Hepatocyte (in vitro differentiated cells): ENCODE measurements around the gene GLYATL3.

Experiments
- EZH2phosphoT487 ChIP-seq: fragments of 200-600 bp; sonication (generic); IDR thresholded peaks from one replicate; pipeline ENCODE4 v1.6.1; 2018; ENCODE audit warnings: antibody characterized with exemption, mild to moderate bottlenecking, low read depth, moderate library complexity; ENCODE audit not compliant: unreplicated experiment, severe bottlenecking
- TF ChIP-seq, protein P1 (sequence below): fragments of 200-600 bp; sonication (generic); IDR thresholded peaks from 2 replicates; pipeline ENCODE4 v1.5.1; 2016; ENCODE audit warnings: antibody characterized with exemption, mild to moderate bottlenecking; ENCODE audit not compliant: poor library complexity

DNA sequence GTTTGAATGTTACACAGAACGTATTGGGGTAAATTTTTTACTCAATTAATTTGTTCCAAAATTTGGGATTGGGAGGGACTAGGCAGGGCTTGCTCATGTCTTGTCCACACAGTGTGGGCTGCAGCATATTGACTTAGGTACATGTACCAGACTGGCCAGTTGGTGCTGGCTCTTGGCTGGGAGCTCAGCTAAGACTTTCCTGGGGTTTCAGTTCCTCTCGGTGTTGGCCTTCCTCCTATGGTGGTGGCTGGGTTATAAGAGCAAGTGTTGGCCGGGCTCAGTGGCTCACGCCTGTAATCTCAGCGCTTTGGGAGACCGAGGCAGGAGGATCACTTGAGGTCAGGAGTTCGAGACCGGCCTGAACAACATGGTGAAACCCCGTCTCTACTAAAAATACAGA lies 31.7 kb upstream of the GLYATL3 start:
- TF ChIP-seq, protein P1, sequence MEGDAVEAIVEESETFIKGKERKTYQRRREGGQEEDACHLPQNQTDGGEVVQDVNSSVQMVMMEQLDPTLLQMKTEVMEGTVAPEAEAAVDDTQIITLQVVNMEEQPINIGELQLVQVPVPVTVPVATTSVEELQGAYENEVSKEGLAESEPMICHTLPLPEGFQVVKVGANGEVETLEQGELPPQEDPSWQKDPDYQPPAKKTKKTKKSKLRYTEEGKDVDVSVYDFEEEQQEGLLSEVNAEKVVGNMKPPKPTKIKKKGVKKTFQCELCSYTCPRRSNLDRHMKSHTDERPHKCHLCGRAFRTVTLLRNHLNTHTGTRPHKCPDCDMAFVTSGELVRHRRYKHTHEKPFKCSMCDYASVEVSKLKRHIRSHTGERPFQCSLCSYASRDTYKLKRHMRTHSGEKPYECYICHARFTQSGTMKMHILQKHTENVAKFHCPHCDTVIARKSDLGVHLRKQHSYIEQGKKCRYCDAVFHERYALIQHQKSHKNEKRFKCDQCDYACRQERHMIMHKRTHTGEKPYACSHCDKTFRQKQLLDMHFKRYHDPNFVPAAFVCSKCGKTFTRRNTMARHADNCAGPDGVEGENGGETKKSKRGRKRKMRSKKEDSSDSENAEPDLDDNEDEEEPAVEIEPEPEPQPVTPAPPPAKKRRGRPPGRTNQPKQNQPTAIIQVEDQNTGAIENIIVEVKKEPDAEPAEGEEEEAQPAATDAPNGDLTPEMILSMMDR, result no peak
- TF ChIP-seq EZH2phosphoT487, result no peak
